ENCODE measurements around the gene CD8A.

The CD8A gene

GRCh38 chr2:86806059-86806857, 15.5 kb upstream of the CD8A start:
- H3K9me3 ChIP-seq (ENCODE audit: control insufficient read depth, low read length) = no peaks in the 10 kb centered on the region
- H3K9ac ChIP-seq (ENCODE audit: low read length) = no peak overlapping the region
- H3K4me1 ChIP-seq (ENCODE audit: control insufficient read depth, insufficient read depth, low read length) = peaks cover 18% of the 10 kb centered on the region
- H3K27me3 ChIP-seq (ENCODE audit: control insufficient read depth, insufficient read depth, low read length) = peaks cover 29% of the 10 kb centered on the region
- no peak overlapping the region for H3K4me3 ChIP-seq (ENCODE audit: low read length)
- H3K36me3 ChIP-seq (ENCODE audit: control insufficient read depth, insufficient read depth, low read length) = no peaks in the 10 kb centered on the region

DNA sequence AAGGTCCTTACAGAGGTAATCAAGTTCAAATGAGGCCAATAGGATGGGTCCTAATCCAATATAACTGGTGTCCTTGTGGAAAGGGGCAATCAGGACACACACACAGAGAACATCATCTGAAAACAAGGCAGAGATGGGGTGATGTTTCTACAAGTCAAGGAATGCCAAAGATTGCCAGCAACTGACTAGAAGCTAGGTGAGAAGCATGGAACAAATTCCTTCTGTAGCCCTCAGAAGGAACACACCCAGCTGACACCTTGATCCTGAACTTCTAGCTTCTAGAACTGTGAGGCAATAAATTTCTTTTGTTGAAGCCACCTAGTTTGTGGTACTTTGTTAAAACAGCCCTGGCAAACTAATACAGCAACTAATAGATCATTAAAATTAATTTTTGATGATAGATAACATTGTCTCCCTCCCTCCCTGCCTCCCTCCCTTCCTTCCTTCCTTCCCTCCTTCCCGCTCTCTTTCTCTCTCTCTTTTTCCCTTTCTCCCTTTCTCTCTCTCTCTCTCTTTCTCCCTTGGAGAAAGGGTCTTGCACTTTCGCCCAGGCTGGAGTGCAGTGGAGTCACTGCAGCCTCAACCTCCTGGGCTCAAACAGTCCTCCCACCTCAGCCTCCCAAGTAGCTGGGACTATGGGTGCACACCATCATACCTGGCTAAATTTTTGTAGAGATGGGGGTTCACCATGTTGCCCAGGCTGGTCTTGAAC, 10.3 kb upstream of the CD8A start:
- no peaks in the 10 kb centered on the region for H3K27me3 ChIP-seq (ENCODE audit: control insufficient read depth, insufficient read depth, low read length)
- peaks cover 3% of the 10 kb centered on the region for H3K9me3 ChIP-seq (ENCODE audit: control insufficient read depth, low read length)
- no peak overlapping the region for H3K9ac ChIP-seq (ENCODE audit: low read length)
- no peaks in the 10 kb centered on the region for H3K36me3 ChIP-seq (ENCODE audit: control insufficient read depth, insufficient read depth, low read length)
- H3K4me1 ChIP-seq (ENCODE audit: control insufficient read depth, insufficient read depth, low read length) = no peaks in the 10 kb centered on the region
- no peak overlapping the region for H3K4me3 ChIP-seq (ENCODE audit: low read length)

GRCh38 chr2:86794861-86795260, 4.1 kb upstream of the CD8A start:
- H3K9me3 ChIP-seq (ENCODE audit: control insufficient read depth, low read length) = peaks cover 3% of the 10 kb centered on the region
- H3K9ac ChIP-seq (ENCODE audit: low read length) = no peak overlapping the region
- H3K36me3 ChIP-seq (ENCODE audit: control insufficient read depth, insufficient read depth, low read length) = no peaks in the 10 kb centered on the region
- no peak overlapping the region for H3K4me3 ChIP-seq (ENCODE audit: low read length)
- peaks cover 43% of the 10 kb centered on the region for H3K27me3 ChIP-seq (ENCODE audit: control insufficient read depth, insufficient read depth, low read length)
- H3K4me1 ChIP-seq (ENCODE audit: control insufficient read depth, insufficient read depth, low read length) = peaks cover 12% of the 10 kb centered on the region

- Histone ChIP-seq H3K4me3 (ENCODE audit: low read length) (no peak overlapping the region), H3K9me3 (ENCODE audit: control insufficient read depth, low read length) (peaks cover 3% of the 10 kb centered on the region), H3K4me1 (ENCODE audit: control insufficient read depth, insufficient read depth, low read length) (peaks cover 12% of the 10 kb centered on the region), H3K27me3 (ENCODE audit: control insufficient read depth, insufficient read depth, low read length) (peaks cover 54% of the 10 kb centered on the region), H3K36me3 (ENCODE audit: control insufficient read depth, insufficient read depth, low read length) (no peaks in the 10 kb centered on the region), H3K9ac (ENCODE audit: low read length) (no peak overlapping the region)
These were observed 3.0 kb upstream of the CD8A start for GRCh38 chr2:86793752-86794151.

GRCh38 chr2:86791573-86791972, 860 bp upstream of the CD8A start:
- no peak overlapping the region for H3K4me3 ChIP-seq (ENCODE audit: low read length)
- H3K9ac ChIP-seq (ENCODE audit: low read length) = no peak overlapping the region
- no peaks in the 10 kb centered on the region for H3K36me3 ChIP-seq (ENCODE audit: control insufficient read depth, insufficient read depth, low read length)
- H3K4me1 ChIP-seq (ENCODE audit: control insufficient read depth, insufficient read depth, low read length) = peaks cover 12% of the 10 kb centered on the region
- H3K9me3 ChIP-seq (ENCODE audit: control insufficient read depth, low read length) = no peaks in the 10 kb centered on the region
- peaks cover 69% of the 10 kb centered on the region for H3K27me3 ChIP-seq (ENCODE audit: control insufficient read depth, insufficient read depth, low read length)

DNA sequence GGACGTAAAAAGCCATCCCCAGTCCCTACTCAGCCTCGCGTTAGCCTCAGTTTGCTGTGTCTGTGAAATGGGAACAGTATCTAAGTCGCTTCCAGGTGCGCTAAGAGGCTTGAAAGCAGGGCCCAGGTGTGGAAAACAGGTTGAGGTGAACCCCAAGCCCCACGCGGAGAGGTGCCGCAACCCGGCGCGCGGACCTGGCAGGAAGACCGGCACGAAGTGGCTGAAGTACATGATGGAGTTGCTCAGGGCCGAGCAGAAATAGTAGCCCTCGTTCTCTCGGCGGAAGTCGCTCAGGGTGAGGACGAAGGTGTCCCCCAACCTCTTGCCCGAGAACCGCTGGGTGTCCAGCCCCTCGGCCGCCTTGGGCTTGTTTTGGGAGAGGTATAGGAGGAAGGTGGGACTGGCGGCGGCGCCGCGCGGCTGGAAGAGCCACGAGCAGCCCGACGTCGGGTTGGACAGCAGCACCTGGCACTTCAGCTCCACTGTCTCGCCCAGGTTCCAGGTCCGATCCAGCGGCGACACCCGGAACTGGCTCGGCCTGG, 508 bp downstream of the CD8A start:
- peaks cover 76% of the 10 kb centered on the region for H3K27me3 ChIP-seq (ENCODE audit: control insufficient read depth, insufficient read depth, low read length)
- no peak overlapping the region for H3K4me3 ChIP-seq (ENCODE audit: low read length)

GRCh38 chr2:86789687-86790133, 1.0 kb downstream of the CD8A start:
- Histone ChIP-seq H3K4me3 (ENCODE audit: low read length) (no peak overlapping the region), H3K36me3 (ENCODE audit: control insufficient read depth, insufficient read depth, low read length) (no peaks in the 10 kb centered on the region), H3K9ac (ENCODE audit: low read length) (no peak overlapping the region), H3K9me3 (ENCODE audit: control insufficient read depth, low read length) (no peaks in the 10 kb centered on the region), H3K4me1 (ENCODE audit: control insufficient read depth, insufficient read depth, low read length) (peaks cover 12% of the 10 kb centered on the region), H3K27me3 (ENCODE audit: control insufficient read depth, insufficient read depth, low read length) (peaks cover 76% of the 10 kb centered on the region)

More for the DNA sequence above, 508 bp downstream of the CD8A start:
- Histone ChIP-seq H3K36me3 (ENCODE audit: control insufficient read depth, insufficient read depth, low read length) (no peaks in the 10 kb centered on the region), H3K9ac (ENCODE audit: low read length) (no peak overlapping the region), H3K4me1 (ENCODE audit: control insufficient read depth, insufficient read depth, low read length) (peaks cover 12% of the 10 kb centered on the region), H3K9me3 (ENCODE audit: control insufficient read depth, low read length) (no peaks in the 10 kb centered on the region)

DNA sequence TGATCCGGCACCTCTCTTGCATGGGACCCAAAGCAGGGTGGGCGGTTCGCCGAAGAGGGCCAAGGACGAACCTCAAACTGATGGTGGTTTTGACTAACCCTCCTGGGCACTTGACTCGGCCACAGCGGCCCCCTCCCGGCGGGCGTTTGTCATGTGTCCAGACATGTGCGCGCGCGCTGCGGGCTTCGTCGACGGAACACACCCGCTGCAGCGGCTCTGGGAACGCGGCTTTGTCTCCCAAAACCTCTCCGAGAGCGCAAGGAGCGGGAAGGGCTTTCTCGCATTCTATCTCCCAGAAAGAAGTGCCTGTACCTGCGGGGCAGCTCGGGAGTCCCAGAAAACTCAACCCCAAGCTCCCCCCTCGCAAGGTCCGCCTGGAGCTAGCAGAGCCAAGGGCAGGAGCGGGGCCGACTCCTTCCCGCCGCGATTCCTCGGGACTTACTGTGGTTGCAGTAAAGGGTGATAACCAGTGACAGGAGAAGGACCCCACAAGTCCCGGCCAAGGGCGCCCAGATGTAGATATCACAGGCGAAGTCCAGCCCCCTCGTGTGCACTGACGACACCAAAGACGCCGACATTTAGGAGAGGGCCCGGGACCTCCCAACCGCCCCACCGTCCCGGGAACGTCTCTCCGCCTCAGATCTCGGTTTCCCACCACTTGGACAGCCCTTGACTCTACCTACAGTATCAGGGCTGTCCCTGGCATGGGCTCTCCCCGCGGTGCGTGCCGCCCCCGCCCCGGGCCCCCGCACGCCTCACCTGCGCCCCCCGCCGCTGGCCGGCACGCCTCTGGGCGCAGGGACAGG, 1.6 kb downstream of the CD8A start:
- H3K4me1 ChIP-seq (ENCODE audit: control insufficient read depth, insufficient read depth, low read length) = peaks cover 12% of the 10 kb centered on the region
- peaks cover 71% of the 10 kb centered on the region for H3K27me3 ChIP-seq (ENCODE audit: control insufficient read depth, insufficient read depth, low read length)

DNA sequence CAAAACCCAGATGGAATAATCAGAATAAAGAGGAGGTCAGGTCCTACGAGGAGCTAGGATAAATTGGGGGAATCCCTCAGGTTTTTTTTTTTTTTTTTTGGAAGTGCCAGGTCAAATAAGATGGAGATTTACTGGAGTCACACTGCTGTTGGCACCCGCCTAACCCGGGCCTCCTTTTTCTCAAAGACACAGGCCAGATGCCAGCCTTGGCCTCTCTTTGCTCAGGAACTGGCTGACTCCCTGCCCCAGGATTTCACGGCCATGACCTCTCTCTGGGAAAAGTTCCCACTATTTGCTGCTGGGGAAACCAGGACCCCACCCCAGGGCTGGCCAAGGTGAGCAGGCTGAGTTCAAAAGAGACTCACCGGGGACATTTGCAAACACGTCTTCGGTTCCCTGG, 2.5 kb downstream of the CD8A start:
- Histone ChIP-seq H3K36me3 (ENCODE audit: control insufficient read depth, insufficient read depth, low read length) (no peaks in the 10 kb centered on the region), H3K9me3 (ENCODE audit: control insufficient read depth, low read length) (no peaks in the 10 kb centered on the region), H3K27me3 (ENCODE audit: control insufficient read depth, insufficient read depth, low read length) (peaks cover 62% of the 10 kb centered on the region), H3K9ac (ENCODE audit: low read length) (no peak overlapping the region), H3K4me3 (ENCODE audit: low read length) (no peak overlapping the region), H3K4me1 (ENCODE audit: control insufficient read depth, insufficient read depth, low read length) (peaks cover 12% of the 10 kb centered on the region)

More for the DNA sequence above, 1.6 kb downstream of the CD8A start:
- H3K9me3 ChIP-seq (ENCODE audit: control insufficient read depth, low read length) = no peaks in the 10 kb centered on the region
- no peak overlapping the region for H3K9ac ChIP-seq (ENCODE audit: low read length)
- H3K4me3 ChIP-seq (ENCODE audit: low read length) = no peak overlapping the region
- no peaks in the 10 kb centered on the region for H3K36me3 ChIP-seq (ENCODE audit: control insufficient read depth, insufficient read depth, low read length)

GRCh38 chr2:86787736-86788135, 3.0 kb downstream of the CD8A start:
- H3K36me3 ChIP-seq (ENCODE audit: control insufficient read depth, insufficient read depth, low read length) = no peaks in the 10 kb centered on the region
- no peaks in the 10 kb centered on the region for H3K9me3 ChIP-seq (ENCODE audit: control insufficient read depth, low read length)
- peaks cover 12% of the 10 kb centered on the region for H3K4me1 ChIP-seq (ENCODE audit: control insufficient read depth, insufficient read depth, low read length)
- no peak overlapping the region for H3K4me3 ChIP-seq (ENCODE audit: low read length)
- H3K27me3 ChIP-seq (ENCODE audit: control insufficient read depth, insufficient read depth, low read length) = peaks cover 58% of the 10 kb centered on the region
- no peak overlapping the region for H3K9ac ChIP-seq (ENCODE audit: low read length)

GRCh38 chr2:86786001-86786536, 4.6 kb downstream of the CD8A start:
- Histone ChIP-seq H3K4me1 (ENCODE audit: control insufficient read depth, insufficient read depth, low read length) (peaks cover 10% of the 10 kb centered on the region), H3K36me3 (ENCODE audit: control insufficient read depth, insufficient read depth, low read length) (no peaks in the 10 kb centered on the region), H3K4me3 (ENCODE audit: low read length) (no peak overlapping the region), H3K27me3 (ENCODE audit: control insufficient read depth, insufficient read depth, low read length) (peaks cover 43% of the 10 kb centered on the region), H3K9me3 (ENCODE audit: control insufficient read depth, low read length) (no peaks in the 10 kb centered on the region), H3K9ac (ENCODE audit: low read length) (no peak overlapping the region)
